ENCODE measurements around the gene KHNYN. TPM values are rescaled to one million over a fixed set of nuclear protein-coding genes. Genes with fewer than 3 reads are reported as not detected.
A peak's percentile ranks its signal among the peaks of the same experiment; 100 is the strongest.
"Not testable (repeated sequence)": the region's sequence is repeated elsewhere in the genome, so short reads cannot be mapped to it uniquely, and the experiment has no call there.

Gene KHNYN
- total RNA-seq, 1 donor from 2014 or later = 77.4 TPM

- Mint-ChIP-seq H3K4me1 (ENCODE audit: low read depth) (no peaks in the 10 kb centered on the region), H3K27me3 (no peaks in the 10 kb centered on the region), H3K9me3 (ENCODE audit: low read depth) (no peaks in the 10 kb centered on the region), H3K4me3 (ENCODE audit: low read depth) (no peak overlapping the region), H3K36me3 (ENCODE audit: insufficient read depth) (no peaks in the 10 kb centered on the region), H3K27ac (no peak overlapping the region)
- peak; percentile 45 for DNase-seq (ENCODE audit: low spot score, unreplicated experiment)
- TF ChIP-seq CTCF (IDR thresholded peaks at IDR 0.05; ENCODE audit: unreplicated experiment) = peak; percentile 59
Observed at GRCh38 chr14:24481622-24482324, 52.0 kb downstream of the KHNYN start.

DNA sequence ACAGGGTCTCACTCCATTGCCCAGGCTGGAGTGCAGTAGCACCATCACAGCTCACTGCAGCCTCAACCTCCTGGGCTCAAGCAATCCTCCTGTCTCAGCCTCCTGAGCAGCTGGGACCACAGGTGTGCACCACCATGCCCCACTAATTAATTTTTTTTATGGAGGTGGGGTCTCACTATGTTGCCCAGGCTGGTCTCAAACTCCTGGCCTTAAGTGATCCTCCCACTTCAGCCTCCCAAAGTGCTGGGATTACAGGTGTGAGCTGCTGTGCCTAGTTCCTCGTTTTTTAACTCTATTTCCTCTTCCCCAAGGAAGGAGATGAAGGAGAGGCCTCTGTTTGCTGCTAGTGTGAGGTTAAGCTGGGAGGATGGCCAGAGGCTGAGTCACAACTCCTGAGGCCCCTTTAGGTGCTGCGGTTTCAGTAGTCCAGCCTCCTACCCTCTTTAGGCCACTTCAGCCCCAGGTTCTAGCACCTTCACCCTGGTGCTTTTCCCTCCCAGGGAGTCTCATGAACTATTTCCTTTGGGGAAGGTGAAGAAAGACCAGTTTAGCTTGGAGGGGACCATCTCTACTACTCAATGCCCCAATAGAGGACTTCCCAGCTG, 53.0 kb downstream of the KHNYN start:
- not testable (repeated sequence) for H3K27ac Mint-ChIP-seq; H3K27me3 Mint-ChIP-seq; H3K4me1 Mint-ChIP-seq (ENCODE audit: low read depth); H3K36me3 Mint-ChIP-seq (ENCODE audit: insufficient read depth); H3K9me3 Mint-ChIP-seq (ENCODE audit: low read depth); DNase-seq (ENCODE audit: low spot score, unreplicated experiment); H3K4me3 Mint-ChIP-seq (ENCODE audit: low read depth)

DNA sequence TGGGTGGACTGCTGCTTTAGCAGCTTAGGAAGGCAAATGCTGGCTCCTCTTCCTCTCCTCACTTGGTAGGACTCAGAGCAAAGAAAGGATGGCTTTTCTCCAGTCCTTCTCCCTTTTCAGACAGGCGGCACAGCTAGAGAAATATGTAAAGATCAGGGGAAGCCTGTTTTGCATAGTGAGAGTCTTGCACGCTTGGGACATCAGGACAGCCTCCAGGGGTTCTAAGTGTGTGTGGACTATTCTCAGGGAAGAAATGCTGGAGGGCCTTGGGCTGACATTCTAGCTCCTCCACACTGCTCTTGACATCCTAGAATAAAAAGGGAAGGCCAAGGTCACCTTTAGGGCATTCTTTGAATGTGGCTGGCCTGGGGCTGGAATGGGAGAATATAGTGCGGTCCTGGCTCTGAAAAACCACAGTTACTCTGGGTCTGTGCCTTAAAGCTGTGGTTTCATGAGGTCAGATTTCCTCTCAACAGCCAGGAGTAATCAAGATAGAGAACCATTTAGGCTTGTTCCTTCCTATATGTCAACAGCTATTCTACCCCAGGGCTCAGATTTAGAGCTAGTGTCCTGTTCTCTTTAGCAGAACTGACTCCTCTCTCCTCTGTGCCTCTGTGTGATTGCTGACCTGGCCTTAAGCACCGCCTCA, 54.0 kb downstream of the KHNYN start:
- no peaks in the 10 kb centered on the region for H3K9me3 Mint-ChIP-seq (ENCODE audit: low read depth)
- no peak overlapping the region for H3K4me3 Mint-ChIP-seq (ENCODE audit: low read depth)
- DNase-seq (ENCODE audit: low spot score, unreplicated experiment) = no peak
- H3K36me3 Mint-ChIP-seq (ENCODE audit: insufficient read depth) = no peaks in the 10 kb centered on the region
- no peaks in the 10 kb centered on the region for H3K27me3 Mint-ChIP-seq
- no peak overlapping the region for H3K27ac Mint-ChIP-seq
- H3K4me1 Mint-ChIP-seq (ENCODE audit: low read depth) = no peaks in the 10 kb centered on the region
- no peak for TF ChIP-seq CTCF (IDR thresholded peaks at IDR 0.05; ENCODE audit: unreplicated experiment)

Other genes with a start within 250 kb of the KHNYN start
- gene IPO4, start 241.1 kb upstream of the KHNYN start, total RNA-seq = 54.9 and 56.4 TPM in 2 replicates
- 52.9 and 56.2 TPM in 2 replicates for gene TM9SF1, start 234.5 kb upstream of the KHNYN start, total RNA-seq
- 0.29 TPM in 1 of 2 replicates, not detected in the other for gene TSSK4, start 224.3 kb upstream of the KHNYN start, total RNA-seq
- gene CHMP4A, start 216.5 kb upstream of the KHNYN start, total RNA-seq = 53.7 and 54.3 TPM in 2 replicates
- 15.2 and 17.7 TPM in 2 replicates for gene MDP1, start 213.9 kb upstream of the KHNYN start, total RNA-seq
- 161 TPM in 2 replicates for gene NEDD8, start 197.6 kb upstream of the KHNYN start, total RNA-seq
- gene GMPR2, start 197.0 kb upstream of the KHNYN start, total RNA-seq = 73.6 and 86.2 TPM in 2 replicates
- 56.7 and 59.2 TPM in 2 replicates for gene TINF2, start 187.3 kb upstream of the KHNYN start, total RNA-seq
- gene TGM1, start 166.8 kb upstream of the KHNYN start, total RNA-seq = 5.8 and 7.0 TPM in 2 replicates
- gene RABGGTA, start 158.4 kb upstream of the KHNYN start, total RNA-seq = 25.9 and 33.1 TPM in 2 replicates
- gene DHRS1, start 130.2 kb upstream of the KHNYN start, total RNA-seq = 33.4 and 34.4 TPM in 2 replicates
- 32.4 and 32.6 TPM in 2 replicates for gene NOP9, start 130.1 kb upstream of the KHNYN start, total RNA-seq
- 1.9 and 3.0 TPM in 2 replicates for gene CIDEB, start 122.0 kb upstream of the KHNYN start, total RNA-seq
- gene LTB4R2, start 119.8 kb upstream of the KHNYN start, total RNA-seq = 11.0 and 11.3 TPM in 2 replicates
- 8.4 TPM in 2 replicates for gene LTB4R, start 118.5 kb upstream of the KHNYN start, total RNA-seq
- 0.46 and 0.75 TPM in 2 replicates for gene ADCY4, start 94.9 kb upstream of the KHNYN start, total RNA-seq
- gene RIPK3, start 90.0 kb upstream of the KHNYN start, total RNA-seq = 0.62 and 1.5 TPM in 2 replicates
- gene NFATC4, start 61.8 kb upstream of the KHNYN start, total RNA-seq = 56.6 and 57.6 TPM in 2 replicates
- gene NYNRIN, start 31.0 kb upstream of the KHNYN start, total RNA-seq = 38.3 and 40.0 TPM in 2 replicates
- 1.5 and 1.9 TPM in 2 replicates for gene CBLN3, start 286 bp upstream of the KHNYN start, total RNA-seq
- gene SDR39U1, start 12.8 kb downstream of the KHNYN start, total RNA-seq = 68.1 and 68.2 TPM in 2 replicates
- not detected in 2 replicates for gene CMA1, start 78.3 kb downstream of the KHNYN start, total RNA-seq
- not detected in 2 replicates for gene CTSG, start 146.3 kb downstream of the KHNYN start, total RNA-seq
- gene GZMH, start 179.7 kb downstream of the KHNYN start, total RNA-seq = not detected in 2 replicates
- gene GZMB, start 204.2 kb downstream of the KHNYN start, total RNA-seq = not detected in 2 replicates